Measurements from ENCODE around the gene SEZ6L.
A peak's percentile ranks its signal among the peaks of the same experiment; 100 is the strongest.

The SEZ6L gene

GRCh38 chr22:26269572-26269971 lies 100.3 kb downstream of the SEZ6L start:
- Histone ChIP-seq H3K18ac (ENCODE audit: low read length) (no peak overlapping the region), H3K4me3 (ENCODE audit: low read length in 2 of 2) (no peak overlapping the region), H3K36me3 (replicated peaks in 1 of 2; ENCODE audit: control insufficient read depth in 2 of 2, insufficient read depth in 2 of 2, low read length in 2 of 2) (no peaks in the 10 kb centered on the region), H2AK5ac (ENCODE audit: low read depth, low read length) (no peak overlapping the region), H3K4ac (ENCODE audit: low read length) (no peak overlapping the region), H3K9ac (ENCODE audit: low read depth, low read length, poor library complexity) (no peak overlapping the region), H2BK120ac (ENCODE audit: low read depth, low read length) (no peak overlapping the region), H2BK12ac (ENCODE audit: low read length) (no peak overlapping the region), H2AFZ (ENCODE audit: low read length) (no peak overlapping the region), H4K91ac (ENCODE audit: low read depth, low read length, poor library complexity) (no peak overlapping the region), H2BK5ac (ENCODE audit: low read length) (no peak overlapping the region), H3K4me2 (ENCODE audit: insufficient read depth, low read length, poor library complexity, severe bottlenecking) (no peak overlapping the region), H3K14ac (ENCODE audit: low read length) (no peak overlapping the region), H4K8ac (ENCODE audit: low read depth, low read length) (no peak overlapping the region), H3K27ac (replicated peaks; ENCODE audit: low read length) (no peak overlapping the region), H3K4me1 (ENCODE audit: control insufficient read depth in 2 of 2, insufficient read depth in 1 of 2, low read depth in 1 of 2, low read length in 2 of 2) (no peaks in the 10 kb centered on the region), H3K79me1 (ENCODE audit: low read depth, low read length) (no peaks in the 10 kb centered on the region), H3K27me3 (ENCODE audit: control insufficient read depth in 3 of 3, insufficient read depth in 3 of 3, low read depth in 1 of 3, low read length in 3 of 3) (no peaks in the 10 kb centered on the region), H2BK15ac (ENCODE audit: low read length) (no peak overlapping the region), H3K9me3 (replicated peaks in 1 of 2; ENCODE audit: control insufficient read depth in 2 of 2, insufficient read depth in 1 of 2, low read depth in 1 of 2, low read length in 2 of 2) (no peaks in the 10 kb centered on the region), H3K23ac (ENCODE audit: low read depth, low read length, poor library complexity) (no peak overlapping the region)
- WGBS, 2 donors (ENCODE audit: extremely low coverage in 2 of 2, insufficient read length in 2 of 2, insufficient replicate concordance in 1 of 2): no CpG with 5 or more reads among the region's 7 CpGs
- no peak for DNase-seq (ENCODE audit: low spot score)

- Histone ChIP-seq H3K4me3 (ENCODE audit: low read length in 2 of 2) (no peak overlapping the region), H3K9me3 (replicated peaks in 1 of 2; ENCODE audit: control insufficient read depth in 2 of 2, insufficient read depth in 1 of 2, low read depth in 1 of 2, low read length in 2 of 2) (no peaks in the 10 kb centered on the region), H3K36me3 (replicated peaks in 1 of 2; ENCODE audit: control insufficient read depth in 2 of 2, insufficient read depth in 2 of 2, low read length in 2 of 2) (no peaks in the 10 kb centered on the region), H3K4ac (ENCODE audit: low read length) (no peak overlapping the region), H2BK12ac (ENCODE audit: low read length) (no peak overlapping the region), H3K4me1 (ENCODE audit: control insufficient read depth in 2 of 2, insufficient read depth in 1 of 2, low read depth in 1 of 2, low read length in 2 of 2) (peaks cover 0 to 3% of the 10 kb centered on the region in 2 donors), H2BK120ac (ENCODE audit: low read depth, low read length) (no peak overlapping the region), H3K14ac (ENCODE audit: low read length) (no peak overlapping the region), H2AFZ (ENCODE audit: low read length) (no peak overlapping the region), H2AK5ac (ENCODE audit: low read depth, low read length) (no peak overlapping the region), H3K27me3 (ENCODE audit: control insufficient read depth in 3 of 3, insufficient read depth in 3 of 3, low read depth in 1 of 3, low read length in 3 of 3) (no peaks in the 10 kb centered on the region), H3K27ac (replicated peaks; ENCODE audit: low read length) (no peak overlapping the region), H2BK5ac (ENCODE audit: low read length) (no peak overlapping the region), H2BK15ac (ENCODE audit: low read length) (no peak overlapping the region), H4K91ac (ENCODE audit: low read depth, low read length, poor library complexity) (no peak overlapping the region), H3K18ac (ENCODE audit: low read length) (no peak overlapping the region), H4K8ac (ENCODE audit: low read depth, low read length) (no peak overlapping the region), H3K23ac (ENCODE audit: low read depth, low read length, poor library complexity) (no peak overlapping the region), H3K4me2 (ENCODE audit: insufficient read depth, low read length, poor library complexity, severe bottlenecking) (no peak overlapping the region), H3K9ac (ENCODE audit: low read depth, low read length, poor library complexity) (no peak overlapping the region), H3K79me1 (ENCODE audit: low read depth, low read length) (no peaks in the 10 kb centered on the region)
- no peak for DNase-seq (ENCODE audit: low spot score)
- WGBS, 2 donors (ENCODE audit: extremely low coverage in 2 of 2, insufficient read length in 2 of 2, insufficient replicate concordance in 1 of 2): no CpG with 5 or more reads among the region's 6 CpGs
Observed at GRCh38 chr22:26271427-26271826, 102.2 kb downstream of the SEZ6L start.

- no peak overlapping the region for H2BK15ac ChIP-seq (ENCODE audit: low read length)
- H3K9ac ChIP-seq (ENCODE audit: low read depth, low read length, poor library complexity): no peak overlapping the region
- no CpG with 5 or more reads among the region's 12 CpGs for WGBS, 2 donors (ENCODE audit: extremely low coverage in 2 of 2, insufficient read length in 2 of 2, insufficient replicate concordance in 1 of 2)
- no peak overlapping the region for H2BK5ac ChIP-seq (ENCODE audit: low read length)
- DNase-seq (ENCODE audit: low spot score): no peak
- H3K4me1 ChIP-seq (ENCODE audit: control insufficient read depth in 2 of 2, insufficient read depth in 1 of 2, low read depth in 1 of 2, low read length in 2 of 2): peaks cover 0 to 3% of the 10 kb centered on the region in 2 donors
- H3K23ac ChIP-seq (ENCODE audit: low read depth, low read length, poor library complexity): no peak overlapping the region
- no peak overlapping the region for H2AFZ ChIP-seq (ENCODE audit: low read length)
- H3K27me3 ChIP-seq (ENCODE audit: control insufficient read depth in 3 of 3, insufficient read depth in 3 of 3, low read depth in 1 of 3, low read length in 3 of 3): no peaks in the 10 kb centered on the region
- H3K4ac ChIP-seq (ENCODE audit: low read length): no peak overlapping the region
- H2AK5ac ChIP-seq (ENCODE audit: low read depth, low read length): no peak overlapping the region
- no peak overlapping the region for H3K4me3 ChIP-seq (ENCODE audit: low read length in 2 of 2)
- H3K36me3 ChIP-seq (replicated peaks in 1 of 2; ENCODE audit: control insufficient read depth in 2 of 2, insufficient read depth in 2 of 2, low read length in 2 of 2): no peaks in the 10 kb centered on the region
- H3K9me3 ChIP-seq (replicated peaks in 1 of 2; ENCODE audit: control insufficient read depth in 2 of 2, insufficient read depth in 1 of 2, low read depth in 1 of 2, low read length in 2 of 2): no peaks in the 10 kb centered on the region
- H4K8ac ChIP-seq (ENCODE audit: low read depth, low read length): no peak overlapping the region
- no peak overlapping the region for H3K27ac ChIP-seq (replicated peaks; ENCODE audit: low read length)
- no peak overlapping the region for H4K91ac ChIP-seq (ENCODE audit: low read depth, low read length, poor library complexity)
- H3K14ac ChIP-seq (ENCODE audit: low read length): no peak overlapping the region
- H3K18ac ChIP-seq (ENCODE audit: low read length): peak overlapping the region; percentile 16
- no peak overlapping the region for H3K4me2 ChIP-seq (ENCODE audit: insufficient read depth, low read length, poor library complexity, severe bottlenecking)
- no peaks in the 10 kb centered on the region for H3K79me1 ChIP-seq (ENCODE audit: low read depth, low read length)
- no peak overlapping the region for H2BK12ac ChIP-seq (ENCODE audit: low read length)
- no peak overlapping the region for H2BK120ac ChIP-seq (ENCODE audit: low read depth, low read length)
Observed at GRCh38 chr22:26273011-26273675, 103.9 kb downstream of the SEZ6L start.

- peaks cover 0 to 9% (median 0%) of the 10 kb centered on the region in 3 experiments for H3K27me3 ChIP-seq (ENCODE audit: control insufficient read depth in 3 of 3, insufficient read depth in 3 of 3, low read depth in 1 of 3, low read length in 3 of 3)
- no peak overlapping the region for H3K4me3 ChIP-seq (ENCODE audit: low read length in 2 of 2)
- no peak overlapping the region for H2BK12ac ChIP-seq (ENCODE audit: low read length)
- H2BK120ac ChIP-seq (ENCODE audit: low read depth, low read length): no peak overlapping the region
- no peak overlapping the region for H2BK5ac ChIP-seq (ENCODE audit: low read length)
- WGBS, 2 donors (ENCODE audit: extremely low coverage in 2 of 2, insufficient read length in 2 of 2, insufficient replicate concordance in 1 of 2): no CpG with 5 or more reads among the region's 11 CpGs
- no peak overlapping the region for H2AFZ ChIP-seq (ENCODE audit: low read length)
- no peak overlapping the region for H3K9ac ChIP-seq (ENCODE audit: low read depth, low read length, poor library complexity)
- no peaks in the 10 kb centered on the region for H3K79me1 ChIP-seq (ENCODE audit: low read depth, low read length)
- no peak overlapping the region for H2BK15ac ChIP-seq (ENCODE audit: low read length)
- no peak overlapping the region for H3K27ac ChIP-seq (replicated peaks; ENCODE audit: low read length)
- no peak overlapping the region for H4K8ac ChIP-seq (ENCODE audit: low read depth, low read length)
- no peak overlapping the region for H3K4ac ChIP-seq (ENCODE audit: low read length)
- H3K9me3 ChIP-seq (replicated peaks in 1 of 2; ENCODE audit: control insufficient read depth in 2 of 2, insufficient read depth in 1 of 2, low read depth in 1 of 2, low read length in 2 of 2): no peaks in the 10 kb centered on the region
- DNase-seq (ENCODE audit: low spot score): no peak
- no peak overlapping the region for H3K14ac ChIP-seq (ENCODE audit: low read length)
- H3K23ac ChIP-seq (ENCODE audit: low read depth, low read length, poor library complexity): no peak overlapping the region
- no peak overlapping the region for H4K91ac ChIP-seq (ENCODE audit: low read depth, low read length, poor library complexity)
- H3K18ac ChIP-seq (ENCODE audit: low read length): no peak overlapping the region
- no peak overlapping the region for H3K4me2 ChIP-seq (ENCODE audit: insufficient read depth, low read length, poor library complexity, severe bottlenecking)
- H3K4me1 ChIP-seq (ENCODE audit: control insufficient read depth in 2 of 2, insufficient read depth in 1 of 2, low read depth in 1 of 2, low read length in 2 of 2): peaks cover 0 to 3% of the 10 kb centered on the region in 2 donors
- H2AK5ac ChIP-seq (ENCODE audit: low read depth, low read length): no peak overlapping the region
- no peaks in the 10 kb centered on the region for H3K36me3 ChIP-seq (replicated peaks in 1 of 2; ENCODE audit: control insufficient read depth in 2 of 2, insufficient read depth in 2 of 2, low read length in 2 of 2)
Observed at GRCh38 chr22:26276529-26277160, 107.4 kb downstream of the SEZ6L start.

All from neuronal stem cell (in vitro differentiated cells).